ENCODE data around the gene SUCO. TPM values are rescaled to one million over a fixed set of nuclear protein-coding genes. Genes with fewer than 3 reads are reported as not detected.
A peak's percentile ranks its signal among the peaks of the same experiment; 100 is the strongest.

Gene SUCO
- total RNA-seq, 1 experiment from 2014 or later, result 84.6 TPM

GRCh38 chr1:172581273-172581672 lies 48.3 kb downstream of the SUCO start:
- H3K36me3 Mint-ChIP-seq (ENCODE audit: insufficient read depth, unreplicated experiment), result peaks cover 17% of the 10 kb centered on the region
- H3K9me3 Mint-ChIP-seq (ENCODE audit: low read depth, unreplicated experiment), result no peaks in the 10 kb centered on the region
- H3K4me3 Mint-ChIP-seq (ENCODE audit: low read depth, unreplicated experiment), result no peak overlapping the region
- no peak for TF ChIP-seq CTCF (IDR thresholded peaks at IDR 0.05; ENCODE audit: unreplicated experiment)
- no peaks in the 10 kb centered on the region for H3K27me3 Mint-ChIP-seq (ENCODE audit: unreplicated experiment)
- no peak for DNase-seq
- intact Hi-C loops (cut with micrococcal nuclease; ENCODE audit: unreplicated experiment), result loop anchor here (10.0 kb wide), 1 partner anchor 576 kb away; no protein-coding TSS in a partner anchor
- CTCF ChIA-PET, result no interaction called here
- no TSS peak for BruUV-seq (replicated peaks)
- peaks cover 23% of the 10 kb centered on the region for H3K4me1 Mint-ChIP-seq (ENCODE audit: low read depth, unreplicated experiment)
- H3K27ac Mint-ChIP-seq (ENCODE audit: unreplicated experiment), result no peak overlapping the region

- H3K27ac Mint-ChIP-seq (ENCODE audit: unreplicated experiment), result no peak overlapping the region
- H3K4me1 Mint-ChIP-seq (ENCODE audit: low read depth, unreplicated experiment), result peaks cover 23% of the 10 kb centered on the region
- intact Hi-C loops (cut with micrococcal nuclease; ENCODE audit: unreplicated experiment), result loop anchor here (10.0 kb wide), 1 partner anchor 577 kb away; no protein-coding TSS in a partner anchor
- DNase-seq, result no peak
- no TSS peak for BruUV-seq (replicated peaks)
- TF ChIP-seq CTCF (IDR thresholded peaks at IDR 0.05; ENCODE audit: unreplicated experiment), result no peak
- CTCF ChIA-PET, result no interaction called here
- no peaks in the 10 kb centered on the region for H3K27me3 Mint-ChIP-seq (ENCODE audit: unreplicated experiment)
- H3K36me3 Mint-ChIP-seq (ENCODE audit: insufficient read depth, unreplicated experiment), result peaks cover 16% of the 10 kb centered on the region
- no peak overlapping the region for H3K4me3 Mint-ChIP-seq (ENCODE audit: low read depth, unreplicated experiment)
- no peaks in the 10 kb centered on the region for H3K9me3 Mint-ChIP-seq (ENCODE audit: low read depth, unreplicated experiment)
These were observed 48.8 kb downstream of the SUCO start for GRCh38 chr1:172581779-172582178.

GRCh38 chr1:172582889-172583288 lies 49.9 kb downstream of the SUCO start:
- Mint-ChIP-seq H3K27me3 (ENCODE audit: unreplicated experiment) (no peaks in the 10 kb centered on the region), H3K36me3 (ENCODE audit: insufficient read depth, unreplicated experiment) (peaks cover 17% of the 10 kb centered on the region), H3K9me3 (ENCODE audit: low read depth, unreplicated experiment) (no peaks in the 10 kb centered on the region), H3K4me3 (ENCODE audit: low read depth, unreplicated experiment) (no peak overlapping the region), H3K4me1 (ENCODE audit: low read depth, unreplicated experiment) (peaks cover 28% of the 10 kb centered on the region), H3K27ac (ENCODE audit: unreplicated experiment) (no peak overlapping the region)
- intact Hi-C loops (cut with micrococcal nuclease; ENCODE audit: unreplicated experiment), result loop anchor here (10.0 kb wide), 1 partner anchor 578 kb away; no protein-coding TSS in a partner anchor
- TF ChIP-seq CTCF (IDR thresholded peaks at IDR 0.05; ENCODE audit: unreplicated experiment), result no peak
- no TSS peak for BruUV-seq (replicated peaks)
- CTCF ChIA-PET, result interaction anchor here (1.2 kb wide), 1 partner anchor 137 kb away, joined by 3 read pairs; no protein-coding TSS in a partner anchor
- no peak for DNase-seq

- Mint-ChIP-seq H3K9me3 (ENCODE audit: low read depth, unreplicated experiment) (no peaks in the 10 kb centered on the region), H3K4me3 (ENCODE audit: low read depth, unreplicated experiment) (no peak overlapping the region), H3K27ac (ENCODE audit: unreplicated experiment) (peak overlapping the region; percentile 70), H3K36me3 (ENCODE audit: insufficient read depth, unreplicated experiment) (peaks cover 31% of the 10 kb centered on the region), H3K27me3 (ENCODE audit: unreplicated experiment) (no peaks in the 10 kb centered on the region), H3K4me1 (ENCODE audit: low read depth, unreplicated experiment) (peaks cover 52% of the 10 kb centered on the region)
- CTCF ChIA-PET, result interaction anchor here (0.8 kb wide), 2 partner anchors 133 to 136 kb away, joined by 3 read pairs; no protein-coding TSS in a partner anchor
- no TSS peak for BruUV-seq (replicated peaks)
- TF ChIP-seq CTCF (IDR thresholded peaks at IDR 0.05; ENCODE audit: unreplicated experiment), result no peak
- intact Hi-C loops (cut with micrococcal nuclease; ENCODE audit: unreplicated experiment), result loop anchor here (5.0 to 10.0 kb wide), 4 partner anchors 33 to 581 kb away; no protein-coding TSS in a partner anchor
- no peak for DNase-seq
These were observed 52.4 kb downstream of the SUCO start for GRCh38 chr1:172585348-172585747.
